ENCODE data around the gene RRBP1. TPM values are rescaled to one million over a fixed set of nuclear protein-coding genes. Genes with fewer than 3 reads are reported as not detected.

Gene RRBP1, protein sequence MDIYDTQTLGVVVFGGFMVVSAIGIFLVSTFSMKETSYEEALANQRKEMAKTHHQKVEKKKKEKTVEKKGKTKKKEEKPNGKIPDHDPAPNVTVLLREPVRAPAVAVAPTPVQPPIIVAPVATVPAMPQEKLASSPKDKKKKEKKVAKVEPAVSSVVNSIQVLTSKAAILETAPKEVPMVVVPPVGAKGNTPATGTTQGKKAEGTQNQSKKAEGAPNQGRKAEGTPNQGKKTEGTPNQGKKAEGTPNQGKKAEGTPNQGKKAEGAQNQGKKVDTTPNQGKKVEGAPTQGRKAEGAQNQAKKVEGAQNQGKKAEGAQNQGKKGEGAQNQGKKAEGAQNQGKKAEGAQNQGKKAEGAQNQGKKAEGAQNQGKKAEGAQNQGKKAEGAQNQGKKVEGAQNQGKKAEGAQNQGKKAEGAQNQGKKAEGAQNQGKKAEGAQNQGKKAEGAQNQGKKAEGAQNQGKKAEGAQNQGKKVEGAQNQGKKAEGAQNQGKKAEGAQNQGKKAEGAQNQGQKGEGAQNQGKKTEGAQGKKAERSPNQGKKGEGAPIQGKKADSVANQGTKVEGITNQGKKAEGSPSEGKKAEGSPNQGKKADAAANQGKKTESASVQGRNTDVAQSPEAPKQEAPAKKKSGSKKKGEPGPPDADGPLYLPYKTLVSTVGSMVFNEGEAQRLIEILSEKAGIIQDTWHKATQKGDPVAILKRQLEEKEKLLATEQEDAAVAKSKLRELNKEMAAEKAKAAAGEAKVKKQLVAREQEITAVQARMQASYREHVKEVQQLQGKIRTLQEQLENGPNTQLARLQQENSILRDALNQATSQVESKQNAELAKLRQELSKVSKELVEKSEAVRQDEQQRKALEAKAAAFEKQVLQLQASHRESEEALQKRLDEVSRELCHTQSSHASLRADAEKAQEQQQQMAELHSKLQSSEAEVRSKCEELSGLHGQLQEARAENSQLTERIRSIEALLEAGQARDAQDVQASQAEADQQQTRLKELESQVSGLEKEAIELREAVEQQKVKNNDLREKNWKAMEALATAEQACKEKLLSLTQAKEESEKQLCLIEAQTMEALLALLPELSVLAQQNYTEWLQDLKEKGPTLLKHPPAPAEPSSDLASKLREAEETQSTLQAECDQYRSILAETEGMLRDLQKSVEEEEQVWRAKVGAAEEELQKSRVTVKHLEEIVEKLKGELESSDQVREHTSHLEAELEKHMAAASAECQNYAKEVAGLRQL (N-terminal part only)
- 50.7 TPM for polyA plus RNA-seq (2013)

DNA sequence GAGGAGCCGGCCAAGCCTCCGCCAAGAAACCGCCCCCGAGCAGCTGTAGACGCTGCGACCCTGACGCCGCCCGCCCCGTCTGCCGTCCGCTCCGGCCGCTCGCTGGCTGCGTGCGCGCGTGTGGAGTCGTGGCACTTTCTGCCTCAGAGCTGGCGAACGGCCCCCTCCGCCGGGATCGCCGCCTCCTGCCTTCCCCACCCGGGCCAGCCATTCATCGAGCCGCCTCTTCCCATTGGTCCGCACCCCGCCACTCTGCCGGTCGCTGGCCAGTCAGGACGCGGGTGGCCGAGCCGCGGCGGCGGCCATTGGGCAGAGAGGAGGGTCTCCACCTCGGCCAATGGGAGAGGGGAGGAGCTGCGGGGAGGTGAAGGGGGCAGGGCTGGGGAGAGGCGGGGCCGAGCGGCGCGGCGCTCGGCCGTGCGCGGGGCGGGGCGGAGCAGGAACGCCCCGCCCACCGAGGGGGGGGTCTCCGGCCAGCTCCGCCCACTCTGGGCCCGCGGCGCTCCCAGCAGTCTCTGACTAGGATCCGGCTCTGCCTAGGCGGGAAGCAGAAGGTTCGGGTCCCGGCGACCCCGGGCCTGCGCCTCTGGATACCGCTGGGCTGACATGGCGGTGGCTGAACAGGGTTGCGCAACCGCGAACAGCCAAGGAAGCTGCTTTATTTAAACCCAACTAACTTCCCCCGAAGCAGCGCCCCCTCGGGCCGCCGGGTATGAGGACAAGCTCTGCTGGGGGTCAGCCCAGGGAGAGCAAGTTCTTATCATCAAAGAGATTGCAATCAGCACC is at the start of gene RRBP1:
Gene RRBP1, minus strand, starts transcription at position 140 of the 786 bp plus-strand sequence. CDS start 21,735 bp downstream, outside the sequence.
- Histone ChIP-seq H3K36me3 (ENCODE audit: control insufficient read depth in 4 of 4, insufficient read depth in 4 of 4, low read length in 3 of 4) (peaks cover 7 to 14% (median 12%) of the 10 kb centered on the region in 4 experiments), H3K27ac (ENCODE audit: insufficient read depth in 1 of 2, low read depth in 1 of 2, low read length in 2 of 2, poor library complexity in 1 of 2, severe bottlenecking in 2 of 2) (peak within 1 kb of the TSS; percentile 58 to 83), H3K9me3 (ENCODE audit: control extremely low read depth in 1 of 5, control insufficient read depth in 4 of 5, insufficient read depth in 2 of 5, low read depth in 1 of 5, low read length in 4 of 5) (peaks cover 0 to 3% (median 0%) of the 10 kb centered on the region in 5 experiments), H3K4me1 (ENCODE audit: control extremely low read depth in 1 of 4, control insufficient read depth in 4 of 4, insufficient read depth in 4 of 4, low read length in 3 of 4) (peaks cover 12 to 23% (median 19%) of the 10 kb centered on the region in 4 experiments), H3K27me3 (replicated peaks in 2 of 5; ENCODE audit: control insufficient read depth in 4 of 5, insufficient read depth in 5 of 5, low read length in 4 of 5) (no peaks in the 10 kb centered on the region), H3K4me3 (ENCODE audit: control insufficient read depth in 1 of 7, extremely low read depth in 1 of 7, insufficient read depth in 4 of 7, low read depth in 2 of 7, low read length in 6 of 7) (peak within 1 kb of the TSS; percentile 56 to 95 (median 81))
- DNase-seq: peak; percentile 96 to 98 (median 98)
- CTCF ChIA-PET: interaction anchor here (0.9 to 2.5 kb wide), 35 partner anchors 9 to 311 kb away, joined by 3 to 23 read pairs (median 4); partner anchors contain the start of gene BANF2
- 0% methylated on average over 73 of the region's 79 CpGs for WGBS (ENCODE audit: insufficient coverage)
- POLR2A ChIA-PET: interaction anchor here (0.5 to 1.4 kb wide), 6 partner anchors 17 to 1845 kb away, joined by 3 to 9 read pairs (median 4); partner anchors contain the start of gene BANF2

DNA sequence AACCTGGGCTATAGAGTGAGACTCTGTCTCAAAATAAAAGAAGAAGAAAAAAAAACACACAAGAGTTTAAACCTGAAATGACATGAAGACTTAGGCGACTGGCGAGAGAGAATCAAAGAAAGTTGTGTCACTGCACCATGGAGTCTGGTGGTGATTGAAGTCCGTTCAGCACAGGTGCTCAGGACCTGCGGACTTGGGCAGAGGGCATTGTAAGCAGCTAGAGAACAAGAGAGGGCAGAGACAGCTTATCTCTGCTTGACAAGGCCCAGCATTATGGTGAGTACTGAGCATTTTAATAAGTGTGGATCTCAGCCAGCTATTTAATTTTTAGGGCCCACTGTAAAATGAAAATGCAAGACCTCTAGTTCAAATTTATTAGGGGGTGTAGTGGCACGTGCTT is 49.2 kb upstream of the RRBP1 start:
- peaks cover 0 to 7% (median 0%) of the 10 kb centered on the region in 5 experiments for H3K27me3 ChIP-seq (replicated peaks in 2 of 5; ENCODE audit: control insufficient read depth in 4 of 5, insufficient read depth in 5 of 5, low read length in 4 of 5)
- WGBS (ENCODE audit: insufficient coverage): 100% methylated on average over 4 of the region's 5 CpGs
- peaks cover 0 to 3% (median under 1%) of the 10 kb centered on the region in 4 experiments for H3K4me1 ChIP-seq (ENCODE audit: control extremely low read depth in 1 of 4, control insufficient read depth in 4 of 4, insufficient read depth in 4 of 4, low read length in 3 of 4)
- H3K27ac ChIP-seq (ENCODE audit: insufficient read depth in 1 of 2, low read depth in 1 of 2, low read length in 2 of 2, poor library complexity in 1 of 2, severe bottlenecking in 2 of 2): no peak overlapping the region
- no peak for DNase-seq
- no peaks in the 10 kb centered on the region for H3K36me3 ChIP-seq (ENCODE audit: control insufficient read depth in 4 of 4, insufficient read depth in 4 of 4, low read length in 3 of 4)
- H3K9me3 ChIP-seq (ENCODE audit: control extremely low read depth in 1 of 5, control insufficient read depth in 4 of 5, insufficient read depth in 2 of 5, low read depth in 1 of 5, low read length in 4 of 5): peaks cover 0 to 3% (median 0%) of the 10 kb centered on the region in 5 experiments
- POLR2A ChIA-PET: no interaction called here
- H3K4me3 ChIP-seq (ENCODE audit: control insufficient read depth in 1 of 7, extremely low read depth in 1 of 7, insufficient read depth in 4 of 7, low read depth in 2 of 7, low read length in 6 of 7): no peak overlapping the region
- CTCF ChIA-PET: interaction anchor here (1.1 kb wide), 1 partner anchor 10 kb away, joined by 3 read pairs; no protein-coding TSS in a partner anchor

GRCh38 chr20:17730071-17730470 is 48.0 kb upstream of the RRBP1 start:
- Histone ChIP-seq H3K9me3 (ENCODE audit: control extremely low read depth in 1 of 5, control insufficient read depth in 4 of 5, insufficient read depth in 2 of 5, low read depth in 1 of 5, low read length in 4 of 5) (no peaks in the 10 kb centered on the region), H3K36me3 (ENCODE audit: control insufficient read depth in 4 of 4, insufficient read depth in 4 of 4, low read length in 3 of 4) (no peaks in the 10 kb centered on the region), H3K4me1 (ENCODE audit: control extremely low read depth in 1 of 4, control insufficient read depth in 4 of 4, insufficient read depth in 4 of 4, low read length in 3 of 4) (no peaks in the 10 kb centered on the region), H3K4me3 (ENCODE audit: control insufficient read depth in 1 of 7, extremely low read depth in 1 of 7, insufficient read depth in 4 of 7, low read depth in 2 of 7, low read length in 6 of 7) (no peak overlapping the region), H3K27me3 (replicated peaks in 2 of 5; ENCODE audit: control insufficient read depth in 4 of 5, insufficient read depth in 5 of 5, low read length in 4 of 5) (peaks cover 0 to 7% (median 0%) of the 10 kb centered on the region in 5 experiments), H3K27ac (ENCODE audit: insufficient read depth in 1 of 2, low read depth in 1 of 2, low read length in 2 of 2, poor library complexity in 1 of 2, severe bottlenecking in 2 of 2) (no peak overlapping the region)
- WGBS (ENCODE audit: insufficient coverage): 99% methylated on average over 10 of the region's 10 CpGs
- CTCF ChIA-PET: no interaction called here
- POLR2A ChIA-PET: no interaction called here
- no peak for DNase-seq

- CTCF ChIA-PET: no interaction called here
Observed at GRCh38 chr20:17728074-17728473, 46.0 kb upstream of the RRBP1 start.

GRCh38 chr20:17727351-17727750 is 45.3 kb upstream of the RRBP1 start:
- Histone ChIP-seq H3K27me3 (replicated peaks in 2 of 5; ENCODE audit: control insufficient read depth in 4 of 5, insufficient read depth in 5 of 5, low read length in 4 of 5) (peaks cover 0 to 5% (median 0%) of the 10 kb centered on the region in 5 experiments), H3K36me3 (ENCODE audit: control insufficient read depth in 4 of 4, insufficient read depth in 4 of 4, low read length in 3 of 4) (no peaks in the 10 kb centered on the region), H3K4me3 (ENCODE audit: control insufficient read depth in 1 of 7, extremely low read depth in 1 of 7, insufficient read depth in 4 of 7, low read depth in 2 of 7, low read length in 6 of 7) (no peak overlapping the region), H3K27ac (ENCODE audit: insufficient read depth in 1 of 2, low read depth in 1 of 2, low read length in 2 of 2, poor library complexity in 1 of 2, severe bottlenecking in 2 of 2) (no peak overlapping the region), H3K9me3 (ENCODE audit: control extremely low read depth in 1 of 5, control insufficient read depth in 4 of 5, insufficient read depth in 2 of 5, low read depth in 1 of 5, low read length in 4 of 5) (no peaks in the 10 kb centered on the region), H3K4me1 (ENCODE audit: control extremely low read depth in 1 of 4, control insufficient read depth in 4 of 4, insufficient read depth in 4 of 4, low read length in 3 of 4) (no peaks in the 10 kb centered on the region)
- no peak for DNase-seq
- POLR2A ChIA-PET: no interaction called here
- CTCF ChIA-PET: no interaction called here
- WGBS (ENCODE audit: insufficient coverage): 98% methylated on average over 10 of the region's 10 CpGs

More at GRCh38 chr20:17728074-17728473, 46.0 kb upstream of the RRBP1 start:
- no peak overlapping the region for H3K27ac ChIP-seq (ENCODE audit: insufficient read depth in 1 of 2, low read depth in 1 of 2, low read length in 2 of 2, poor library complexity in 1 of 2, severe bottlenecking in 2 of 2)
- H3K27me3 ChIP-seq (replicated peaks in 2 of 5; ENCODE audit: control insufficient read depth in 4 of 5, insufficient read depth in 5 of 5, low read length in 4 of 5): peaks cover 0 to 5% (median 0%) of the 10 kb centered on the region in 5 experiments
- no peak overlapping the region for H3K4me3 ChIP-seq (ENCODE audit: control insufficient read depth in 1 of 7, extremely low read depth in 1 of 7, insufficient read depth in 4 of 7, low read depth in 2 of 7, low read length in 6 of 7)
- H3K4me1 ChIP-seq (ENCODE audit: control extremely low read depth in 1 of 4, control insufficient read depth in 4 of 4, insufficient read depth in 4 of 4, low read length in 3 of 4): no peaks in the 10 kb centered on the region
- 98% methylated on average over 8 of the region's 12 CpGs for WGBS (ENCODE audit: insufficient coverage)
- no peaks in the 10 kb centered on the region for H3K9me3 ChIP-seq (ENCODE audit: control extremely low read depth in 1 of 5, control insufficient read depth in 4 of 5, insufficient read depth in 2 of 5, low read depth in 1 of 5, low read length in 4 of 5)
- POLR2A ChIA-PET: no interaction called here
- H3K36me3 ChIP-seq (ENCODE audit: control insufficient read depth in 4 of 4, insufficient read depth in 4 of 4, low read length in 3 of 4): no peaks in the 10 kb centered on the region
- DNase-seq: no peak

- WGBS (ENCODE audit: insufficient coverage): 100% methylated on average over 3 of the region's 4 CpGs
- Histone ChIP-seq H3K27ac (ENCODE audit: insufficient read depth in 1 of 2, low read depth in 1 of 2, low read length in 2 of 2, poor library complexity in 1 of 2, severe bottlenecking in 2 of 2) (no peak overlapping the region), H3K27me3 (replicated peaks in 2 of 5; ENCODE audit: control insufficient read depth in 4 of 5, insufficient read depth in 5 of 5, low read length in 4 of 5) (peaks cover 0 to 5% (median 0%) of the 10 kb centered on the region in 5 experiments), H3K4me1 (ENCODE audit: control extremely low read depth in 1 of 4, control insufficient read depth in 4 of 4, insufficient read depth in 4 of 4, low read length in 3 of 4) (no peaks in the 10 kb centered on the region), H3K9me3 (ENCODE audit: control extremely low read depth in 1 of 5, control insufficient read depth in 4 of 5, insufficient read depth in 2 of 5, low read depth in 1 of 5, low read length in 4 of 5) (no peaks in the 10 kb centered on the region), H3K36me3 (ENCODE audit: control insufficient read depth in 4 of 4, insufficient read depth in 4 of 4, low read length in 3 of 4) (no peaks in the 10 kb centered on the region), H3K4me3 (ENCODE audit: control insufficient read depth in 1 of 7, extremely low read depth in 1 of 7, insufficient read depth in 4 of 7, low read depth in 2 of 7, low read length in 6 of 7) (no peak overlapping the region)
- DNase-seq: no peak
- CTCF ChIA-PET: no interaction called here
- POLR2A ChIA-PET: no interaction called here
Observed at GRCh38 chr20:17726902-17727301, 44.9 kb upstream of the RRBP1 start.

Data from common myeloid progenitor, CD34-positive (primary cell).